IPS-18c (cell line): ENCODE measurements around the gene ZNF221.
"Not testable (repeated sequence)": the region's sequence is repeated elsewhere in the genome, so short reads cannot be mapped to it uniquely, and the experiment has no call there.

Experiments
- H3K4me3 ChIP-seq: 2 replicates; pipeline ENCODE4 v1.7.0; 2013; ENCODE audit warnings: low read depth, mild to moderate bottlenecking, low read length, moderate library complexity; ENCODE audit not compliant: insufficient read depth
- H3K9me3 ChIP-seq: one replicate; pipeline ENCODE4 v1.6.1; 2013; ENCODE audit warnings: mild to moderate bottlenecking, low read length, moderate library complexity; ENCODE audit not compliant: control insufficient read depth, insufficient read depth

ZNF221 gene

DNA sequence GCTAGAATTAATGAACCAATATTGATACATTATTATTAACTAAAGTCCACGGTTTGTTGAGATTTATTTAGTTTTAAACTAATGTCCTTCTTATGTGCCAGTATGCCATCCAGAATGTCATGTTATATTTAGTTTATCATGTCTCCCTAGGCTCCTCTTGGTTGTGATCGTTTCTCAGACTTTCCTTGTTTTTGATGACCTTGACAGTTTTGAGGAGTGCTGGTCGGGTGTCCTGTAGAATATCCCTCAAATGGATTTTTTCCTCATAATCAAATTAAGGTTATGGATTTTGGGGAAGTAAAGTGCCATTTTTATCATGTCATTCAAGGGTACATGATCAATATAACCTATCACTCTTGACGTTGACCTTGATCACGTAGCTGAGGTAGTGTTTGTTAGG is 9.8 kb upstream of the ZNF221 start:
- Histone ChIP-seq H3K9me3 (no peaks in the 10 kb centered on the region), H3K4me3 (no peak overlapping the region)

DNA sequence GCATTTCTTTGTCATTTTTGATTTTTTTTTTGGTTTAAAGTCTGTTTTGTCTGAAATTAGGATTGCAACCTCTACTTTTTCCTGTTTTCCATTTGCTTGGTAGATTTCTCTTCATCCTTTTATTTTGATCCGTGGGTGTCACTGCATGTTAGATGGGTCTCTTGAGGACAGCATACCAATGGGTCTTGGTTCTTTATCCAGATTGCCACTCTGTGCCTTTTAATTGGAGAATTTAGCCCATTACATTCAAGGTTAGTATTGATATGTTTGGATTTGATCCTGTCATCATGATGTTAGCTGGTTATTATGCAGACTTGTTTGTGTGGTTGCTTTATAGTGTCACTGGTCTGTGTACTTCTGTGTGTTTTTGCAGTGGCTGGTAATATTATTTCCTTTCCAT is 3.6 kb upstream of the ZNF221 start:
- not testable (repeated sequence) for H3K9me3 ChIP-seq, H3K4me3 ChIP-seq

DNA sequence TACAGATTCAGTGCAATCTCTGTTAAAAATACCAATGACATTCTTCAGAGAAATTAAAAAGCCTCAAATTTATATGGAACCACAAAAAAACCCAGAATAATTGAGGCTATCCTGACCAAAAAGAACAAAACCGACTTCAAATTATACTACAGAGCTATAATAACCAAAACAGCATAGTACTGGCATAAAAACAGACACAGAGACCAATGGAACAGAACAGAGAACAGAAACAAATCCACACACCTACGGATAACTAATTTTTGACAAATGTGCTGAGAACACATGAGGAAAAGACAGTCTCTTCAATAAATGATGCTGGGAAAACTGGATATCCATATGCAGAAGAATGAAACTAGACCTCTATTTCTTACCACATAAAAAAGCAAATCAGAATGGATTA is 1.2 kb upstream of the ZNF221 start:
- not testable (repeated sequence) for H3K9me3 ChIP-seq, H3K4me3 ChIP-seq

DNA sequence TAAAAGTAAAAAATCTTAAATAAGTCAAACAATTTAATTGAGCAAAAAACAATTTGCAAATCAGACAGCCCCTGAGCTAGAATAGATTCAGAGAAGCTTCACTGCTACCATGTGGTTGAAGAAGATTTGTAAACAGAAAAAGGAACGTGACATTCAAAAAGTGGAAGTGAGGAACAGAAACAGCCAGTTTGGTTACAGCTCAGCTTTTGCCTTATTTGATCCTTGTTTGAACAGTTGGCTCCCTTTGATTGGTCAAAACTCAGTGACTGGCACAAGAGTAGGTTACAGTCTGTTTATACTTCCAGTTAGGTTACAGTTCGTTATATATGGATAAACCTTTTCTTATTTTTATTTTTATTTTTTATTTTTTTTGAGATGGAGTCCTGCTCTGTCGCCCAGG is 5.8 kb downstream of the ZNF221 start:
- H3K4me3 ChIP-seq = no peak overlapping the region
- H3K9me3 ChIP-seq = peaks cover 14% of the 10 kb centered on the region

DNA sequence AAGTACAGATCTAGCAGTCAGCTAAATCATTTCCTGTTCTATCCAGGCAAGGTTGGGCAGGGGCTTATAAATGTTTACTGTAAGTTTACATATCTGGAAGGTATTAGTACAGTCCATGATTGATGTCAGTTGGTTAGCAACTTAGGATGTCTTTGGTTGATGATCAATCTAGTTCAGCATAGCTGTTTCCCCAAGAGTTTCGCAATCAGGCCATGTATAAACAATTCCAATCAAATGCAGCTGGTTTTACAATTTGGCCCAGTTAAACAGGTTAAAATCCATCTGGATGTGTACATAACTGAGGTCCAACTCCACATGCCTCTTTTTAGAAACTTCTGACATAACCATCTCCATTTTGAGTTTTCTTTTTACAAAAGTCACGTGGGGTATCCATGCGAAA is 6.9 kb downstream of the ZNF221 start:
- Histone ChIP-seq H3K4me3 (no peak overlapping the region), H3K9me3 (peaks cover 14% of the 10 kb centered on the region)

DNA sequence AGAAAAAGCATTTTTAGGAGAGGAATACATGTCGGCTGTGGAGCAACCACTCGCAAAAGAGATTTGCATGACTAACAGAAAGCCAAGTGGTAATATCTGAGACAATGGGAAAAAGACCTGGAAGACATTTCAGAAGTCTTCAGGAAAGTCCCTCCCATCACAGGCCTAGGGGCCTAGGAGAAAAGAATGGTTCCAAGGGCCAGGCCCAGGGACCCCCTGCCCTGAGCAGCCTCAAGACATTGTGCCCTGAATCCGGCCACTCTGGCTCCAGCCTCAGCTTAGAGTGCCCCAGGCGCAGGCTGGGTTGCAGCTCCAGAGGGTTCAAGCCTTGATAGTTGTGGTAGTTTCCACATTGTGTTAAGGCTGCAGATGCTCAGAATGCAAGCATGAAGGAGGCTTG is 9.4 kb downstream of the ZNF221 start:
- peaks cover 24% of the 10 kb centered on the region for H3K9me3 ChIP-seq
- H3K4me3 ChIP-seq = no peak overlapping the region

DNA sequence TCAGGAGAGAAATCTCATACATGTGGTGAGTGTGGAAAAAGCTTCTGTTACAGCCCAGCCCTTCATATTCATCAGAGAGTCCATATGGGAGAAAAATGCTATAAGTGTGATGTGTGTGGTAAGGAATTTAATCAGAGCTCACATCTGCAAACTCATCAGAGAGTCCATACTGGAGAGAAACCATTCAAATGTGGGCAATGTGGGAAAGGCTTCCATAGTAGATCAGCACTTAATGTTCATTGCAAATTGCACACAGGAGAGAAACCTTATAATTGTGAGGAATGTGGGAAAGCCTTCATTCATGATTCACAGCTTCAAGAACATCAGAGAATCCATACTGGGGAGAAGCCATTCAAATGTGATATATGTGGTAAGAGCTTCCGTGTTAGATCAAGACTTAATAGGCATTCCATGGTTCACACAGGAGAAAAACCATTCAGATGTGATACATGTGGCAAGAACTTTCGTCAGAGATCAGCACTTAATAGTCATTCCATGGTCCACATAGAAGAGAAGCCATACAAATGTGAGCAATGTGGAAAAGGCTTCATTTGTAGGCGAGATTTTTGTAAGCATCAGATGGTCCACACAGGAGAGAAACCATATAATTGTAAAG is 15.2 kb downstream of the ZNF221 start:
- no peak overlapping the region for H3K4me3 ChIP-seq
- H3K9me3 ChIP-seq = peaks cover 56% of the 10 kb centered on the region

DNA sequence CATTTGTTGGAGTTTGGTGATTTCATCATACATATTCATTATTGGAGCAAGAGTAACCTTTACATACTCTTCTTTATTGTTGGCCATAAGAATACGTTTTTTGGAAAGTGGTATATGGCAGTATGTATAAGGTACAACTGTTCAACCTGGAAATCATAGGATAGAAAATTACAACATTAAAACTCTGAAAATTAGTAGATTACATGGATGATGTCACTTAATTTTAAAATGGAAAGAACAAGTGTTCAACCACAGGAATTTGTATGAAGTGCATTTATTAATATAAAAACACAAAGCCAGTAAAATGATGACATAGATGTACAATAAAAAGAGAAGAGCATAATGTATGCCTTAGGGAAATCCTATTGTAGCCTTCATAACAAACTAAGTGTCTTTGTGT is 25.7 kb downstream of the ZNF221 start:
- Histone ChIP-seq H3K9me3 (peaks cover 6% of the 10 kb centered on the region), H3K4me3 (no peak overlapping the region)

DNA sequence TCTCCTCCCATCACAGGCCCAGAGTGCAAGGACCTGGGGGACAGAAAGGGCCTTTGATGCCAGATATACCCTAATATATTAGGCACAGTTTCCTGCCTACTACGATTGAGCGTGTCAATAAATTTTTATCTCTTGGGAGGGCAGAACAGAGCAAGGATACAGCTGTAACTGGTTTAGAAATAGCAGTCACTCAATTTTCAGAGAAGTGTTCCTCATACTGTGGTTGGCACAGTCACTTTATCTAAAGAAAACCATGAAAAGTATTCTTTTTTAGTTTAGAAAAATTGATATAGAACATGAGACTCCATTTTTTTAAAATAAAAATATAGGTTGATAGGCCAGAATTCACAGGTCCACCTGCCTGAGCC is 32.5 kb downstream of the ZNF221 start:
- H3K4me3 ChIP-seq = no peak overlapping the region; the same call in 1 of the 2 replicates
- peaks cover 3% of the 10 kb centered on the region for H3K9me3 ChIP-seq

DNA sequence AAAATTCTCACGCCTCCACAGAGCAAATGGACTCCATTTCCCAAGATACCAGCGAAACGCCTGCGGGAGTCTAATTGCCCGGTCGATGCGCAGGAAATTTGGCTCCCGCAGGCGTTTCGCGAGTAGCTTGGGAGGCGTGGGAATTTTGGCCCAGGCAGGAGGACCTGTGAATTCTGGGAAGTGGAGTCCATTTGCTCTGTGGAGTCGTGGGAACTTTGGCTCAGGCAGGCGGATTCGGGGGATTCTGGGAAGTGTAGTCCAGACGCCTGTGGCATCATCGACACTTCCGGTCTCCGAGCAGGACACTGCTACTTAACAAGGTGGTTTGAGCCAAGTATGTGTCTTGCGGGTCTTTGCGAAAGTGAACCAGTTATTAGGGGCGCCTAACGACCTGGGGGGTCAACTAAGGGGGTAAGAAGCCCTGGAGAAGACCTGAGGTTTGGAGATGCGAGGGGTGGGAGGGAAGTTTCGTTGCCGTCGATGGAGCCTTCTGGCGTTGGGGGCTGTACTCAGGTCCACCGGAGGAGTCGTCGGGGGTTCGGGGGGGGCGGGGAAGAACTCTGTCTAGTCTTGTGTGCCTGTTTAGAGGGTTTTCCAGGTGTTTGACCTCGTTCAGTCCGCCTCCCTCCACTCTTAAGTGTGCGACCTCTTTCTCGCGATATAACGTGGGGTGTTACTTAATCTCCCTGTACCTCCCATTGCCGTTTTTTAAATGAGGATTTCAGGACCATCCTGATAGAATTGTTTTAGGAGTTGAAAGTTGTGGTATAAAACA is 33.1 kb downstream of the ZNF221 start, which contains the start of gene ZNF155:
Gene ZNF155, plus strand, starts transcription at position 277 of the 775 bp plus-strand sequence. CDS start 4,356 bp downstream, outside the sequence.
- H3K9me3 ChIP-seq = peaks cover 3% of the 10 kb centered on the region
- peak within 1 kb of the TSS; percentile 98 for H3K4me3 ChIP-seq

DNA sequence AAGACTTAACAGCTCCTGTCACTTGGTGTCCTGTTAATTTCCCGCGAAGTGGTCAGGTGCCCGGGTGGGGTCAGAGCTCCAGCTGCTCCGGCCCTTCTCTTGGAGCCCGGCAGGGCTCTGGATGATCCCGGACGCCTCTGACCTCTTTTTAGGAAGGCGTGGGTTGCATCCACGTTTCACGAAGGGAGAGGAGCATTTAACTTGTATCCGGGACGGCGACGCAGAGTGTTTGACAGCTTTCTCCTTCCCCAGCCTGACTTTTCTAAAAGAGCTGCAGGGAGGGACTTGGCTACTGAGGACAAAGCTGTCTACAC is 33.6 kb downstream of the ZNF221 start:
- Histone ChIP-seq H3K4me3 (peak overlapping the region; percentile 98), H3K9me3 (peaks cover 3% of the 10 kb centered on the region)

DNA sequence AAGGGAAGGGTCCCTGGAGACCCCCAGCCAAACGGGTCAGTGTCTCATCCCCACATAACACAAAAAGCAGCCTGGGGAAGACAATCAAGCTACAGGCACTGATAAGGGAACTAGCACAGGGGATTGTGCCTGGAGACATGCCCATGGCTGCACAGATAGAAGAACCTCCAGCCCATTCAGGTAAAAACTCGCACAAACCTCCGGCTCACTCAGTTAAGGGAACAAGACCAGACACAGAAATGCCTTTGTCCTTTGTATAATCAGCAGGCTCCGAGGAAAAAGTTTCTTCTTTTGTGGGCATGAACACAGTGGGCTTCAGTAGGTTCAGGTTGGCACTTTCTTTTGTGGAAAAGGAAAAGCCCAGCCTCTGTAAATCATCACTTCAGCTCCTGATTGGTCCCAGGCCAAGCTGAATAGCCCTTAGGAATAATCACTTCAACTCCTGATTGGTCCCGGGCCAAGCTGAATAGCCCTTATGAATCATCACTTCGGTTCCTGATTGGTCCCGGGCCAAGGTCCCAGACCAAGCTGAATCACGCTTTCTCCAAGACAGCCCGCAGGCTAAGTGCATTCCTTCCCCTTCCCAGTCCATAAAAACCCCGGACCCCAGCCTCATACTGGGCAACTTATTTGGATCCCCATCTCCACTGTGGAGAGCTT is 46.7 kb downstream of the ZNF221 start:
- Histone ChIP-seq H3K4me3 (no peak overlapping the region), H3K9me3 (no peaks in the 10 kb centered on the region)

DNA sequence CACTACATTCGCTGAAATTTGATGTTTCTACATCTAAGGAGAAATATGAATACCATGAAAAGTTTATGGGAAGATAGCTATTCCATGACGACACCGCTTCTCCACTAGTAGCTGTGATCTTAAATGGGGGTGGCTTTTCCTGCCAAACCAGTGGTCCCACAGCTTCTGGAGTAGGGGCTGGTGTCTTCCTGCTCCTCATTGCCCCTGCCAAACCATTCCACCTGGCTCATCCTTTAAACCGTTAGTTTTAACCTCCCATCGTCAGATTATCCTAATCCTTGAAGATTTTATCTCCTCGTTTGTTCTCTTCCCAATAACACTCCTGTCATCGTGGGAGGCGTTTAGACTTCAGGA is 51.2 kb downstream of the ZNF221 start:
- peaks cover 2% of the 10 kb centered on the region for H3K9me3 ChIP-seq
- peak overlapping the region; percentile 95 for H3K4me3 ChIP-seq

DNA sequence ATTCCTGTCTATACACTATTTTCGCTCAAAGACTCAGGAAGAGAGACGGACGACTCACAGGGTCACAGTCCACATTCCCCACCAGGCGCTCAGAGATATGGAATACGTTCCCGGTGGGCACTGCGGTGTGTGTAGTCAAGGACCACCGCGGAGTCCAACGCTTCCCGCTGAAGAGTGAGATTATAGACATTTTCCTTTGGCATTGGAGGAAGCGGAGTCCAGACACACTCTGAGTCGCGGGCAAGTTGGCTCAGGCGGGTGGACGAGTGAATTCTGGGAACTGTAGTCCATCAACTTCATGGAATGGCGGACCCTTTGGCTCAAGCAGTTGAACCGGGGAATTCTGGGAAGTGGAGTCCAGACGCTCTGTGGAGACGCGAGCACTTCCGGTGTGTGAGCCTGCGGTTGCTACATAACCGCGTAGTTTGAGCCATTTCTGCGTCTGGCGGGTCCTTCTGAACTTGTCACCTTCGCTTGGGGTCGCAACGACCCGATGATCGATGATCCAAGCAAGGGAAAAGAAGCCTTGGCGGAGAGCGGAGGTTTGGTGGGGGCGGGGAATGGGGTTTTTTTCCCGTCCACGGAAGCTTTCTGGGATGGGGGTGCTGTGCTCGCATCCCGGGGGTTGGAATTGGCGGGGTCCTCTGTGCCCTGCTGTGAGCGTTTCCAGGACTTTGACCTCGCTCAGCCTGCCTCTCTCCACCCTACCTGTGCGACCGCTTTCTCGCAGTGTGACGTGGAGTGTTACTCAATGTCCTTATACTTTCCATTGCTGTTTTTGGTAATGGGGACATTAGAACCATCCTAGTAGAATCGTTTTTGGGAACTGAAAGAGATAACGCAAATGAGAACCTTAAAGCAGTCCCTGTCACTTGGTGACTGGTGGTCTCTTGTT is 51.8 kb downstream of the ZNF221 start, which contains the start of gene ZNF230:
Gene ZNF230, plus strand, starts transcription at position 392 of the 895 bp plus-strand sequence. CDS start 4,122 bp downstream, outside the sequence.
- H3K9me3 ChIP-seq = peaks cover 2% of the 10 kb centered on the region
- peak within 1 kb of the TSS; percentile 95 for H3K4me3 ChIP-seq

DNA sequence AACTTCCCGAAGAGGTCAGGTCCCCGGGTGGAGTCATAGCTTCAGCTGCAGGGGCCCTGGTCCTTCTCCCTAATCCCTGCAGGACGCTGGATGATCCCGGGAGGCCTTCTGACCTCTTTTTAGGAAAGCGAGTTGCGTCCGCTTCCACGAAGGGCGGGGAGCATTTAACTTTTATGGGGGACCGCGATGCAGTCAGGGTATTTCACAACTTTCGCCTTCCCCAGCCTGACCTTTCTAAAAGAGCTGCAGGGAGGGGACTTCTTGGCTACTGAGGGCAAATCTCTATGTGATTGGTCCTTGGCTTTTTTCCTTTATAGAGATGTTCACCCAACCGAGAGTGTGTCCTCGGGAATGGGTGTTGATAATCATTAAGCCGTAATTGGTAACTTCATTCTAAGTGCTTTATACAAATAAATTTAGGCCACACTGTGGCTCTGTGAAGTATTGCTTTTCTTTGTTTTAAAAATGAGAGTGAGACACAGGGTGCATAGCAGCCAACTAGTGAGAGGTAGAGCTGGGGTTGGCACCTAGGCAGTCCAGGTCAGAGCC is 52.5 kb downstream of the ZNF221 start:
- peaks cover 2% of the 10 kb centered on the region for H3K9me3 ChIP-seq
- peak overlapping the region; percentile 95 for H3K4me3 ChIP-seq

DNA sequence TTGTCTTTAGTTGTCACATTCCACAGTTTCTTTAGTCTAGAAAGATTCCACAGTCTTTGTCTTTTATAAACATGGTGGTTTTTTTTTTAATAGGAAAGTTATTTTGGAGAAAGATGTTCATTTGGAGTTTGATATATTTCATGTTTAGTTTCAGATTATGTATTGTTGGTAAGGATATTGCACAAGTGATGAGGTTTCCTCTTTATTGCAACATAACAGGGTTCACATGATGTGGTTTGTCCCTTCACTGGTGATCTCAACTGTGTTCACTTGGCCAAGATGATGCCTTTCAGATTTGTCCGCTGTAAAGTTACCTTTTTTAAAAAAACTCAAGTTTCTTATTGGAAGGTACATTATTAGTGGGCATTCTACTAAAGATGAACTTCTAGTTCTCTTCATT is 54.9 kb downstream of the ZNF221 start:
- H3K4me3 ChIP-seq = no peak overlapping the region

DNA sequence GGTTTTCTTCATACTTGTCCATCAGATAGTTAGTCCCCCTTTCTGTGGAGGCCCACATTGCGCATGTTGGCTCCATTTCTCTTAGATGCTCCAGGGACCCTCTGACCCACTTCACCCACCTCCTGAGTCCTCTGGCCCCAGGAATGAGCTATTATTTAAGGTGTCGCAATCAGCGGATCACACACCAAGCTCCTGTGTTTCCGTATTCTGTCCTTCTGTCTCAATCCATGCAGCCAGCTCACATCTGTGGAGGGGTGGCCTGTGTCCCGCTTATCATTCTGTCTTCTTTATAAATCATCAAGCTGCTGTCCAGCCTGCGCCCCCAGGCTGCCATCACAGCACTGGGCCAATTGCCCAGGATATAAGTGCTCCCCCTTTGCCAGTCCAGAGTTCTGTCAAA is 56.4 kb downstream of the ZNF221 start:
- H3K4me3 ChIP-seq = no peak overlapping the region
- H3K9me3 ChIP-seq = peaks cover 4% of the 10 kb centered on the region

More for the DNA sequence above, 54.9 kb downstream of the ZNF221 start:
- peaks cover 4% of the 10 kb centered on the region for H3K9me3 ChIP-seq
